ENCODE data around the gene KCNC1.

Gene KCNC1

GRCh38 chr11:17798253-17798652 lies 63.7 kb downstream of the KCNC1 start:
- H3K4me3 ChIP-seq (replicated peaks; ENCODE audit: low read depth, low read length) = no peak overlapping the region
- no peak for TF ChIP-seq CTCF (IDR thresholded peaks at IDR 0.05; ENCODE audit: low read length, missing control alignments)
- DNase-seq (ENCODE audit: low read depth) = no peak

GRCh38 chr11:17798716-17799115 lies 64.1 kb downstream of the KCNC1 start:
- DNase-seq (ENCODE audit: low read depth) = no peak
- no peak for TF ChIP-seq CTCF (IDR thresholded peaks at IDR 0.05; ENCODE audit: low read length, missing control alignments)

GRCh38 chr11:17799147-17799546 lies 64.6 kb downstream of the KCNC1 start:
- DNase-seq (ENCODE audit: low read depth) = no peak
- no peak for TF ChIP-seq CTCF (IDR thresholded peaks at IDR 0.05; ENCODE audit: low read length, missing control alignments)
- H3K4me3 ChIP-seq (replicated peaks; ENCODE audit: low read depth, low read length) = no peak overlapping the region

More at GRCh38 chr11:17798716-17799115, 64.1 kb downstream of the KCNC1 start:
- H3K4me3 ChIP-seq (replicated peaks; ENCODE audit: low read depth, low read length) = no peak overlapping the region

GRCh38 chr11:17801166-17801565 lies 66.6 kb downstream of the KCNC1 start:
- no peak overlapping the region for H3K4me3 ChIP-seq (replicated peaks; ENCODE audit: low read depth, low read length)
- no peak for DNase-seq (ENCODE audit: low read depth)
- TF ChIP-seq CTCF (IDR thresholded peaks at IDR 0.05; ENCODE audit: low read length, missing control alignments) = no peak

- H3K4me3 ChIP-seq (replicated peaks; ENCODE audit: low read depth, low read length) = no peak overlapping the region
- TF ChIP-seq CTCF (IDR thresholded peaks at IDR 0.05; ENCODE audit: low read length, missing control alignments) = no peak
- DNase-seq (ENCODE audit: low read depth) = no peak
These were observed 67.9 kb downstream of the KCNC1 start for GRCh38 chr11:17802491-17802890.

- no peak for DNase-seq (ENCODE audit: low read depth)
- H3K4me3 ChIP-seq (replicated peaks; ENCODE audit: low read depth, low read length) = no peak overlapping the region
- no peak for TF ChIP-seq CTCF (IDR thresholded peaks at IDR 0.05; ENCODE audit: low read length, missing control alignments)
These were observed 69.3 kb downstream of the KCNC1 start for GRCh38 chr11:17803754-17804334.

- TF ChIP-seq CTCF (IDR thresholded peaks at IDR 0.05; ENCODE audit: low read length, missing control alignments) = no peak
- H3K4me3 ChIP-seq (replicated peaks; ENCODE audit: low read depth, low read length) = no peak overlapping the region
- DNase-seq (ENCODE audit: low read depth) = no peak
These were observed 70.5 kb downstream of the KCNC1 start for GRCh38 chr11:17805043-17805442.
